Adipocyte (in vitro differentiated cells): ENCODE measurements around the gene LARP7.
"Not testable (repeated sequence)": the region's sequence is repeated elsewhere in the genome, so short reads cannot be mapped to it uniquely, and the experiment has no call there.

Experiments used
- DNase-seq: peaks from one replicate; pipeline ENCODE4 v3.0.0-alpha.2; 2015; ENCODE audit warnings: low read depth
- H3K27me3 ChIP-seq: replicated peaks from 2 replicates; pipeline ENCODE4 v1.7.0; 2013; ENCODE audit warnings: mild to moderate bottlenecking, low read length, moderate library complexity; ENCODE audit not compliant: control insufficient read depth, insufficient read depth
- H3K36me3 ChIP-seq: 2 replicates; pipeline ENCODE4 v1.7.0; 2013; ENCODE audit warnings: low read length, mild to moderate bottlenecking, moderate library complexity; ENCODE audit not compliant: control insufficient read depth, insufficient read depth, severe bottlenecking
- H3K4me1 ChIP-seq: 2 replicates; pipeline ENCODE4 v1.7.0; 2013; ENCODE audit warnings: mild to moderate bottlenecking, low read length, moderate library complexity; ENCODE audit not compliant: control insufficient read depth, insufficient read depth
- H3K4me3 ChIP-seq: 2 replicates; pipeline ENCODE4 v1.7.0; 2013; ENCODE audit warnings: mild to moderate bottlenecking, low read length, moderate library complexity
- H3K9ac ChIP-seq: 2 replicates; pipeline ENCODE4 v1.7.0; 2013; ENCODE audit warnings: mild to moderate bottlenecking, low read length, moderate library complexity
- H3K9me3 ChIP-seq: 2 replicates; pipeline ENCODE4 v1.7.0; 2013; ENCODE audit warnings: mild to moderate bottlenecking, low read length, moderate library complexity; ENCODE audit not compliant: control insufficient read depth

The LARP7 gene

GRCh38 chr4:112652216-112652615 lies 15.3 kb downstream of the LARP7 start:
- Histone ChIP-seq H3K4me1 (no peaks in the 10 kb centered on the region), H3K9ac (no peak overlapping the region), H3K36me3 (peaks cover 97% of the 10 kb centered on the region), H3K27me3 (no peaks in the 10 kb centered on the region), H3K4me3 (no peak overlapping the region), H3K9me3 (no peaks in the 10 kb centered on the region)
- DNase-seq: no peak

GRCh38 chr4:112655270-112655669 lies 18.3 kb downstream of the LARP7 start:
- no peak for DNase-seq
- peaks cover 89% of the 10 kb centered on the region for H3K36me3 ChIP-seq
- no peaks in the 10 kb centered on the region for H3K4me1 ChIP-seq
- H3K27me3 ChIP-seq: no peaks in the 10 kb centered on the region
- H3K9me3 ChIP-seq: no peaks in the 10 kb centered on the region
- no peak overlapping the region for H3K9ac ChIP-seq
- H3K4me3 ChIP-seq: no peak overlapping the region

DNA sequence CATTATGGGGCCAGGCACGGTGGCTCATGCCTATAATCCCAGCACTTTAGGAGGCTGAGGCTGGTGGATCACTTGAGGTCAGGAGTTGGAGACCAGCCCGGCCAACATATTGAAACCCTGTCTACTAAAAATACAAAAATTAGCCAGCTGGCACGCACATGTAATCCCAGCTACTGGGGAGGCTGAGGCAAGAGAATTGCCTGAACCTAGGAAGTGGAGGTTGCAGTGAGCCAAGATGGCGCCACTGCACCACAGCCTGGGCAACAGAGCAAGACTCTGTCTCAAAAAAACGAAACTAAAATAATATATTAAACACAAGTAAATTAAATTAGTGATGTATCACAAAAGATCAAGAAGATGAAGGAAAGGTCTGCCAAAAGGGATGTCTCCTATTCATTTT lies 19.2 kb downstream of the LARP7 start:
- not testable (repeated sequence) for H3K4me3 ChIP-seq, H3K9me3 ChIP-seq, H3K4me1 ChIP-seq, H3K9ac ChIP-seq, H3K27me3 ChIP-seq, DNase-seq
- peaks cover 81% of the 10 kb centered on the region for H3K36me3 ChIP-seq

DNA sequence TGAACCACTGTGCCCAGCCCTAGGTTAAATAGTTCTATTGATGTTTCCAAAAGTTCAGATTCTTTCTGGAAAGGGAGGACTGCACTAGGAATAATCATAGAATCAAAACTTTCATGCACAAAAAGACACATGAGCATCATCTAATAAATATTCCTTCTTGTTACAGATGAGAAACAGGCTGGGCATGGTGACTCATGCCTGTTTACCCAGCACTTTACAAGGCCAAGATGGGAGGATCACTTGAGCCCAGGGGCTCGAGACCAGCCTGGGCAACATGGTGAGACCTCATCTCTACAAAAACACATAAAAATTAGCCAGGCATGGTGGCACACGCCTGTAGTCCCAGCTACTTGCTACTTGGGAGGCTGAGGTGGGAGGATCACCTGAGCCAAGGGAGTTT lies 27.7 kb downstream of the LARP7 start:
- DNase-seq: no peak
- Histone ChIP-seq H3K4me1 (peaks cover under 1% of the 10 kb centered on the region), H3K9ac (no peak overlapping the region), H3K27me3 (no peaks in the 10 kb centered on the region), H3K4me3 (no peak overlapping the region), H3K9me3 (no peaks in the 10 kb centered on the region), H3K36me3 (no peaks in the 10 kb centered on the region)

DNA sequence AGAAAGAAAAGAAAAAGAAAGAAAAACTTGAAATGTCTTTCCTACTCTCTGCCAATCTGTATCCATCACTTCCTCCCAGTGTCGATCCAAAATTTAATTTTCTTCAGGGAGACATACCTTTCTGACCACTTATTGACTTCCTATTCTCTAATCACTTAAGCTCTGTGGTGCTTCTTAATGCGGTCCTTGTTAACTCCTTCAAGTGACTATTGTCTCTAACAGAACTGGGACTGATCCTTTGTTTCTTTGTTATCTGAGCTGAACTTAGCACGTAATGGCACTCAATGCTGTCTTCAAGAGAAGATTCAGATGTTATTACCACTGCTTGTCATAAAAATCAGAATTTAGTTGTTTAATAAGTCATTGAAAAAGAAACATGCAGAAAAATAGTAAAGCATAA lies 31.2 kb downstream of the LARP7 start:
- no peak for DNase-seq

DNA sequence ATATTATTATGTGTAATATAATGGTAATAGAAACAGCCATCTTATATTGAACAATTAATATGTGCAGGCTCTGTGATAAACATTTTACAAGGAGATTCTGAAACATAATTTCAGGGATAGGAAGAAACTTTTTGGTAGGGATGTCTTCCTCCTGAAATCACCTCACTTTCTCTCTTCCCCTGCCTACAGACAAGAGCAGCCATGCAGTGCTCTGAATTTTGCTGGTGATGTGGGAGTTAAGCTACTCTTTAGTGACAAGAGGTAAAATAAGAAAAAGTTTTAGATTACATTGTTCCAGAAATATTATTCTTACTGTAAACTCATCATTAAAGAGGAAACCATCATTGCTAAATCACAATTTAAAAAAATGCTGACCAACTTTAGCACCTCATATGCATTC lies 36.1 kb downstream of the LARP7 start:
- Histone ChIP-seq H3K4me1 (peaks cover 18% of the 10 kb centered on the region), H3K4me3 (no peak overlapping the region), H3K9me3 (no peaks in the 10 kb centered on the region), H3K27me3 (no peaks in the 10 kb centered on the region), H3K36me3 (no peaks in the 10 kb centered on the region), H3K9ac (no peak overlapping the region)
- DNase-seq: no peak

More for the DNA sequence above, 31.2 kb downstream of the LARP7 start:
- no peaks in the 10 kb centered on the region for H3K9me3 ChIP-seq
- no peaks in the 10 kb centered on the region for H3K27me3 ChIP-seq
- no peaks in the 10 kb centered on the region for H3K36me3 ChIP-seq
- no peak overlapping the region for H3K9ac ChIP-seq
- H3K4me1 ChIP-seq: peaks cover 18% of the 10 kb centered on the region
- no peak overlapping the region for H3K4me3 ChIP-seq

DNA sequence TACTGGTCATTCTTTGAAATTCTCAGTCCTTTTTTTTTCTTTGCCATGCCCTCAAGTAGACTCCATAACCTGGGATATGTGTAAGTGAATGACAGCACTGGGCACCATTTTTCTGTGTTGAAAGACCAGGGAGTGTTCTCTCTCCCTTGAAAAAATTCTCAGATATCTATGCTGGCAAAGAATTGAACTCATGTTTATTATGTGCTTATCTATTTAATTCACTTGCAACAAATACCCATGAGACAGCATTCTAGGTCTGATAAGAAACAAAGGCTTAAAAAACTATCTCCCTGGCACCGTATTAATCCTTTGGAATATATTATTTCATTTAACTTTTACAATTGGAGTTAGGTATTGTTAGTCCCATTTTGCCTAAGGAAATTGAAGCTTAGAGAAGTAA lies 36.7 kb downstream of the LARP7 start:
- Histone ChIP-seq H3K36me3 (no peaks in the 10 kb centered on the region), H3K4me1 (peaks cover 18% of the 10 kb centered on the region), H3K9me3 (no peaks in the 10 kb centered on the region), H3K4me3 (no peak overlapping the region), H3K9ac (no peak overlapping the region), H3K27me3 (no peaks in the 10 kb centered on the region)
- DNase-seq: no peak

DNA sequence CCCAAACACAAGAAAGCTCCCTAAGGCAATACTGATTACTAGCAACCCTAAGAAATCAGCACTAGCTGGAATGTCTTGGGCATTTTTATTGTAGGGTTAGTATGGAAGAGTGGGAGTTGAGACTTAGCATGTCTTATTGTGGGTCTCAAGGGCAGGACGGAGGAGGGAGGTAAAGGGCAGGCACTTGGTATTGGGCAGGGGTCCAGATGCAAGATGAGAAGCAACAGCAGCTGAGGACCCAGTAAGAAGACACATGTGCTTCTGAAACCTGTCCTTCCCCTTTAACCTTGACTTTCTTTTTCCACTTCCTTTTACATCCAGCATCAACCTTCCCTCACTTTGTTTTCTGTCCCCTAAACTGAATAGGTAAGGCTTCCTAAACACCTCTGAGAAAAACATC lies 37.4 kb downstream of the LARP7 start:
- no peaks in the 10 kb centered on the region for H3K36me3 ChIP-seq
- no peaks in the 10 kb centered on the region for H3K9me3 ChIP-seq
- no peak for DNase-seq
- no peak overlapping the region for H3K4me3 ChIP-seq
- no peaks in the 10 kb centered on the region for H3K27me3 ChIP-seq
- no peak overlapping the region for H3K9ac ChIP-seq
- peaks cover 18% of the 10 kb centered on the region for H3K4me1 ChIP-seq

DNA sequence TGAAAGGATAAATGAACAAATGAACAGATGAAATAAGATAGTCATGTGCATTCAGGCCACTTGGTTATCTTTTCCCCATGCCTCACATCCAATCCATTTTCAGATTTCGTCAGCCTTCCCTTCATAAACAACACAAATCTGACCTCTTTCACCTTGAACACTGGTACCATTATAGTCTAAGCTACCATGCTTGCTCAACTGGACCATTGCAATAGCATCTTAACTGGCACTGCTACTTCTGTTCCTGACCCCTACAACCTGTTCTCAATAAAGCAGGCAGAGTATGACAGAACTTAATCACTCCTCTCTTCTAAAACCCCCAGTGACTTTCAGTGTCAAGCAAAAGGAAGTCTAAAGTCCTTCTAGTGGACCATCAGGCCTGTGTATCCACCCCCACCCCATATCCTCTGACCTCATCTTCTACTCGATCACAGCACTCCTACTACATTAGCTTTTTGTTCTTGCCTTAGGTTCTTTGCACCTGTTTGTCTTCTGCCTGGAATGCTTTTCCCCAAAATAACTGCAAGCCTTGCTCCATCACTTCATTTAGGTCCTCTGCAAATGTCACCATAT lies 40.7 kb downstream of the LARP7 start:
- Histone ChIP-seq H3K9ac (no peak overlapping the region), H3K27me3 (no peaks in the 10 kb centered on the region), H3K36me3 (no peaks in the 10 kb centered on the region), H3K4me1 (no peaks in the 10 kb centered on the region), H3K9me3 (no peaks in the 10 kb centered on the region), H3K4me3 (no peak overlapping the region)
- DNase-seq: no peak

- no peaks in the 10 kb centered on the region for H3K9me3 ChIP-seq
- no peaks in the 10 kb centered on the region for H3K27me3 ChIP-seq
- no peaks in the 10 kb centered on the region for H3K36me3 ChIP-seq
- DNase-seq: no peak
- no peaks in the 10 kb centered on the region for H3K4me1 ChIP-seq
- no peak overlapping the region for H3K9ac ChIP-seq
- H3K4me3 ChIP-seq: no peak overlapping the region
These were observed 44.1 kb downstream of the LARP7 start for GRCh38 chr4:112680996-112681395.

DNA sequence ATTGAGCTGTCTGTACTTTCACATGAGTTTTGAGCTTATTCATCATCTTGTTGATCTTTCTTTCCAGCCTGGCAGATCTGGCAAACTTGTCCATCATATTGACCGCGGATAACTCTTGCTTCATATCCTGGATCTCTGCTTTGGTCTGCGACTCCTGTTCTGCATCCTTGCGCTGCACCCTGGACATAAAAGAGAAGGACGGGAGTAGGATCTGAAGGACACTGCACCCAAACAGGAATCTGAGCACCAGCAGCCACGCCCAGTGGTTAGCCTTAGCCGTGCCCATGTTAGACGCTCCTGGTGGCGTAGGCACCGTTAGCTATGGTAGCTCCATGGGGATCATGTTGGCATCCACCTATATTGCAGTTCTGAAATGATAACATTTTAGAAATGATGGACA lies 56.6 kb downstream of the LARP7 start:
- Histone ChIP-seq H3K9ac (no peak overlapping the region), H3K9me3 (no peaks in the 10 kb centered on the region), H3K4me1 (no peaks in the 10 kb centered on the region), H3K27me3 (peaks cover 2% of the 10 kb centered on the region), H3K4me3 (no peak overlapping the region), H3K36me3 (no peaks in the 10 kb centered on the region)
- no peak for DNase-seq

- no peak overlapping the region for H3K4me3 ChIP-seq
- no peaks in the 10 kb centered on the region for H3K9me3 ChIP-seq
- DNase-seq: no peak
- H3K36me3 ChIP-seq: no peaks in the 10 kb centered on the region
- H3K4me1 ChIP-seq: peaks cover 5% of the 10 kb centered on the region
- H3K9ac ChIP-seq: no peak overlapping the region
- peaks cover 12% of the 10 kb centered on the region for H3K27me3 ChIP-seq
These were observed 63.7 kb downstream of the LARP7 start for GRCh38 chr4:112700679-112701078.
